ENCODE measurements around the gene TBX1.
"Not testable (repeated sequence)": the region's sequence is repeated elsewhere in the genome, so short reads cannot be mapped to it uniquely, and the experiment has no call there.

TBX1 gene

DNA sequence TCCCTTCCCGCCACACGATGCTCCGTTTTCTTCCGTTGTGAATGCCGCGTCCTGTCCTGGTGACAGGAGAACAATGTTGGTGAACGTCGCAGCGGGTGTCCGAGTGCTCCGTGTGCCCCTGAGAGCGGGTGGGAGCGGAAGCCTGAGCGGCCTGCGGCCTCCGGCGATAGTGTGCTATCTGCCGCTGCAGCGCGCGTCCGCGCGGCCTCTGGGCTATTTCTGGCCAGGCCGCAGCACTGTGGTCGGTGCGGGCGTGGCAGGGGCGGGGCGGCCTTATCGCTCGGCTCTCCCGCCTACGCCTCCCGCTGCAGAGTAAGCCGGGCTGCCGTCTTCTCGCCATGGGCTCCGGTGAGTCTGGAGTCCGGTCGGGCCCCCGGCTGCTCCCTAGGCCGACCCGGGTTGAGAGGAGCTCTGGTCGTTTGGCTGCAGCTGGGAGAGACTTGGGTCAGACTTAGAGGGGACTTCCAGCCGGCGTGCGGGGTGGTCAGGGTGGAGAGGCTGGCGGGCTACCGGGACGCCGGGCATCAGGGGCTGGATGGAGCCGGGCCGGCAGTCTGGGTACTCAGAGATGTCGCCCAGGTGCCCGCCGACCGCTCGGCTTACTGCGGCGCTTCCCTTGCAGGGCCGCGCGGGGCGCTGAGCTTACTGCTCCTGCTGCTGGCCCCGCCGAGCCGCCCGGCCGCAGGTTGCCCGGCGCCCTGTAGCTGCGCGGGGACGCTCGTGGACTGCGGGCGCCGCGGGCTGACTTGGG, 37.2 kb upstream of the TBX1 start, which contains the start of gene GP1BB:
TSS of gene GP1BB (plus strand) at position 308 of the 751 bp plus-strand sequence. CDS start at position 339, 31 bp downstream.
- DNase-seq, result no peak

DNA sequence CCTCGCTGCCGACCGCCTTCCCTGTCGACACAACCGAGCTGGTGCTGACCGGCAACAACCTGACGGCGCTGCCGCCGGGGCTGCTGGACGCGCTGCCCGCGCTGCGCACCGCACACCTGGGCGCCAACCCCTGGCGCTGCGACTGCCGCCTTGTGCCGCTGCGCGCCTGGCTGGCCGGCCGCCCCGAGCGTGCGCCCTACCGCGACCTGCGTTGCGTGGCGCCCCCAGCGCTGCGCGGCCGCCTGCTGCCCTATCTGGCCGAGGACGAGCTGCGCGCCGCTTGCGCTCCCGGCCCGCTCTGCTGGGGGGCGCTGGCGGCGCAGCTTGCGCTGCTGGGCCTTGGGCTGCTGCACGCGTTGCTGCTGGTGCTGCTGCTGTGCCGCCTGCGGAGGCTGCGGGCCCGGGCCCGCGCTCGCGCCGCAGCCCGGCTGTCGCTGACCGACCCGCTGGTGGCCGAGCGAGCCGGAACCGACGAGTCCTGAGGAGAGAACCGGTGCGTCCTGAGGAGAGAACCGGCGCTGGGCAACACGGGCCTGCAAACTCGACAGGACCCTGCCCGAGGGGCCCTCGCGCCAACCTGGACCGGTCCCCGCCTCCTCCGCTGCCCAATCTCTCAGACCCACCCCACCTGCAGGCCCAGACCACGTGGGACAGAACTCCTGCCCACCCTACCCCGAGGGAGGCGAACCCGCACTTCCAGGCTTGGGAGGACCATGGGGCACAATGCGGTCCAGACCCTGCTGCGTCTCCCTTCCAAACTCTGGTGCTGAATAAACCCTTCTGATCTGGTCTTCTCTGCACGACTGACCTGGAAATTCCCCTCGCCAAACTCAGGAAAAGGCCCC, 36.4 kb upstream of the TBX1 start:
- DNase-seq, result no peak

DNA sequence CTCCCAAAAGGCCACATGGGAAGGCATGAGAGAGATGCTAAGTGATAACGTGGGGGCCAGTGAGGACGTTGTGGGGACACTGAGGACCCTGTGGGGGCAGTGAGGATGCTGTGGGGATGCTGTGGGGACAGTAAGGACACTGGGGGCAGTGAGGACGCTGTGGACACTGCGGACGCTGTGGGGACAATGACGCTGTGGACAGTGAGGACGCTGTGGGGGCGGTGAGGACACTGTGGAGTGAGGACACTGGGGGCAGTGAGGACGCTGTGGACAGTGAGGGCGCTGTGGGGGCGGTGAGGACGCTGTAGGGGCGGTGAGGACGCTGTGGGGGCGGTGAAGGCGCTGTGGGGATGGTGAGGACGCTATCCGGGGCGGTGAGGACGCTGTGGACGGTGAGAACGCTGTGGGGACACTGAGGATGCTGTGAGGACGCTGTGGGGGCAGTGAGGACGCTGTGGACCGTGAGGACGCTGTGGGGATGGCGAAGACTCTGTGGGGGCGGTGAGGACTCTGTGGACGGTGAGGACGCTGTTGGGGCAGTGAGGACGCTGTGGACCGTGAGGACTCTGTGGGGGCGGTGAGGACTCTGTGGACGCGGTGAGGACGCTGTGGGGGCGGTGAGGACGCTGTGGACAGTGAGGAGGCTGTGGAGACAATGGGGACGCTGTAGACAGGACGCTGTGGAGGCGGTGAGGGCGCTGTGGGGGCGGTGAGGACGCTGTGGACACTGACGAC, 35.5 kb upstream of the TBX1 start:
- DNase-seq, result no peak

DNA sequence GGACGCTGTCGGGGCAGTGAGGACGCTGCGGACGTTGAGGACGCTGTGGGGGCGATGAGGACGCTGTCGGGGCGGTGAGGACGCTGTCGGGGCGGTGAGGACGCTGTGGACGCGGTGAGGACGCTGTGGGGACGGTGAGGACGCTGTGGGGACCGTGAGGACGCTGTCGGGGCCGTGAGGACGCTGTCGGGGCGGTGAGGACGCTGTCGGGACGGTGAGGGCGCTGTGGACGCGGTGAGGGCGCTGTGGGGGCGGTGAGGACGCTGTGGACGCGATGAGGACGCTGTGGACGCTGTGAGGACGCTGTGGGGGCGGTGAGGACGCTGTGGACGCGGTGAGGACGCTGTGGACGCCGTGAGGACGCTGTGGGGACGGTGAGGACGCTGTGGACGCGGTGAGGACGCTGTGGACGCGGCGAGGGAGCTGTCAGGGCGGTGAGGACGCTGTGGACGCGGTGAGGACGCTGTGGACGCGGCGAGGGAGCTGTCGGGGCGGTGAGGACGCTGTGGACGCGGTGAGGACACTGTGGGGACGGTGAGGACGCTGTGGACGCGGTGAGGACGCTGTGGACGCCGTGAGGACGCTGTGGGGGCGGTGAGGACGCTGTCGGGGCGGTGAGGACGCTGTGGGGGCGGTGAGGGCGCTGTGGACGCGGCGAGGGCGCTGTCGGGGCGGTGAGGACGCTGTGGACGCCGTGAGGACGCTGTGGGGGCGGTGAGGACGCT, 34.4 kb upstream of the TBX1 start:
- not testable (repeated sequence) for DNase-seq

DNA sequence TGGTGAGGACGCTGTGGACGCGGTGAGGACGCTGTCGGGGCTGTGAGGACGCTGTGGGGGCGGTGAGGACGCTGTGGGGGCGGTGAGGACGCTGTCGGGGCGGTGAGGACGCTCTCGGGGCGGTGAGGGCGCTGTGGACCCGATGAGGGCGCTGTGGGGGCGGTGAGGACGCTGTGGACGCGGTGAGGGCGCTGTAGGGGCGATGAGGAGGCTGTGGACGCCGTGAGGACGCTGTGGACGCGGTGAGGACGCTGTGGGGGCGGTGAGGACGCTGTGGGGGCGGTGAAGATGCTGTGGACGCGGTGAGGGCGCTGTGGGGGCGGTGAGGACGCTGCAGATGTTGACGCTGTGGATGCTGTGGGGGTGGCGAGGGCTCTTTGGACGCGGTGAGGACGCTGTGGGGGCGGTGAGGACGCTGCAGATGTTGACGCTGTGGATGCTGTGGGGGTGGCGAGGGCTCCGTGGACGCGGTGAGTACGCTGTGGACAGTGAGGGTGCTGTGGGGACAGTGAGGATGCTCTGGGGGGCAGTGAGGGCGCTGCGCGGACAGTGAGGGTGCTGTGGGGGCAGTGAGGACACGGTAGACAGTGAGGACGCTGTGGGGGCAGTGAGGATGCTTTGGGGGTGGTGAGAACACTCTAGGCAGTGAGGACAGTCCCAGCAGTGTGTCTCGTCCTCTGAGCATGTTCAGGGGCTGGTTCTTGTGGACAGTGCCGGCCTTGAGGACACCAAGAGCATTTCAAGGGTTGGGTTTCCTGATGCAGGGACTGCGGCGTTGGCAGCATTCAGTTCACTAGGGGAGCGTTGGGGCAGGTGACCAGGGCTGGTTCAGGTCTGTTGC, 33.0 kb upstream of the TBX1 start:
- DNase-seq, result no peak

DNA sequence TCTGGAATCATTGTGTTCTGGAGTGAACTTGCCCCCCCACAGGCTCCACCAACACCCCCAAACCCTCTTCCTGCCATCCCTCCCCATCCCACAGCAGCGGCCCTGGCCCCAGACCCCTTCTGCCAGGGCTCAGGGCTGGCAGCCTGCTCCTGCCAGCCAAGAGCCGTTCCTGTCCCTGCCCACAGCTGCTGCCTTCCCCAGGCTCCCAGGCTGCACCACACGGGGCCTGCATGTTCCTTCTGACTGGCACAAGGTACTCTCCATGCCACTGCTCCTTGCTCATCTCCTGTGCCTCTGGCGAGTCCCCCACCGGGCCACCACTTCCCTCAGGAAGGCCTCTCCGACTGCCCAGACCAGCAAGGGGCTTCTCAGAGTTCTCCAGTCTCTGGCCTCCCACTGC, 32.3 kb upstream of the TBX1 start:
- DNase-seq, result no peak

DNA sequence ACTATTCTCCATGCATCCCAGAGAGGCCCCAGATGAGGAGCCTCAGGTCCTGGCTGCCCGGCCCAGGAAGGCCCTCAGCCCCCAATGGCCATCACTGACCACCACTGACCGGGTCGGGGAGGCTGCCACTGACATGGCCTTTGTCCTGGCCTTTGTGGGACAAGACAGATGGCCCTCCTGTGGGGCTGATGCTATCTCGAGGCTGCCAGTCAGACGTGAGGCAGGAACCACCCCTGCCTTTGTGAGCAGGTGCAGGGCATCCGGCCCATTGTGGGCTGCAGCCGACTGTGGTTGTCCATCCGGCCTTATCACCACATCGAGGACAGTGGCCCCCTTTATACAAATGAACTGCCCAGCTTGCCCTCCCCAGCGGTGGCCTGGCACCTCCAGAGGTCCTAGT, 31.7 kb upstream of the TBX1 start:
- no peak for DNase-seq

DNA sequence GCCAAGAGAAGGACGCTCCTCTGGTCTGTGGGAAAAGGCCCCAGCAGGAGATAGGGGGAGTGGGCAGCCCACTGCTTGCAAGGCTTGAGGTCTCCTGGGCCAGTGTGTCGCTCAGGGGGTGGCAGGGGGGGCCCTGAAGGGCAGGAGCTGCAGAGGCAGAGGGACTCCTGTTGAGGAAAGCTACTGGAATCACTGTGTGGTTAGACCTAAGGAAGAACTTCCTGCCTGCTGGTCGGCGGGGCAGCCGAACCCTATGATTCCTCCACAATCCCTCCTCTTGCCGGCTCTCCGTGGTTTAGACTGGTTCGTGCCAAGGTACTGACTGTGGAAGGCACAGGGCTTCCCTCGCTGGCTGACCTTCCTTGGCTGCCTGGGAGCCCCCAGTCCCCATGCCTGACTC, 31.1 kb upstream of the TBX1 start:
- DNase-seq, result no peak

DNA sequence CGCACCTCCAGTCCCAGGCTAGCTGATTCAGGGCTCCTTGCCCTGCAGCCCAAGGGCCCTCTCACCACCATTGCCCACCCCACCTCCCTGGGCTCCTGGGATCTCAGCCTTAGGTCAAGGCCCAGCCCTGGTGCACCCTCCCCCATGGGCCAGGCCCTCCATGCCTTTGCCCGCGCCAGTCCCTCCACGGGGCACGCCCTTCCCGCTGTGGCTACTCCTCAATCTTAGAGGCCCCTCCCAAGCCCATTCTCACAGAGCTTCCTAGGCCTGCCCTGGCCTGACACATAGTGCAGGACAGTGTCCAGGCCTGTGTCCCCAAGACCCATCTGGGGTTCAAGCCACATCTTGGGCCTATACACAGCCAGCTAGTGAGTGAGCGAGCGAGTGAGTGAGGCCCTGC, 30.4 kb upstream of the TBX1 start:
- no peak for DNase-seq

DNA sequence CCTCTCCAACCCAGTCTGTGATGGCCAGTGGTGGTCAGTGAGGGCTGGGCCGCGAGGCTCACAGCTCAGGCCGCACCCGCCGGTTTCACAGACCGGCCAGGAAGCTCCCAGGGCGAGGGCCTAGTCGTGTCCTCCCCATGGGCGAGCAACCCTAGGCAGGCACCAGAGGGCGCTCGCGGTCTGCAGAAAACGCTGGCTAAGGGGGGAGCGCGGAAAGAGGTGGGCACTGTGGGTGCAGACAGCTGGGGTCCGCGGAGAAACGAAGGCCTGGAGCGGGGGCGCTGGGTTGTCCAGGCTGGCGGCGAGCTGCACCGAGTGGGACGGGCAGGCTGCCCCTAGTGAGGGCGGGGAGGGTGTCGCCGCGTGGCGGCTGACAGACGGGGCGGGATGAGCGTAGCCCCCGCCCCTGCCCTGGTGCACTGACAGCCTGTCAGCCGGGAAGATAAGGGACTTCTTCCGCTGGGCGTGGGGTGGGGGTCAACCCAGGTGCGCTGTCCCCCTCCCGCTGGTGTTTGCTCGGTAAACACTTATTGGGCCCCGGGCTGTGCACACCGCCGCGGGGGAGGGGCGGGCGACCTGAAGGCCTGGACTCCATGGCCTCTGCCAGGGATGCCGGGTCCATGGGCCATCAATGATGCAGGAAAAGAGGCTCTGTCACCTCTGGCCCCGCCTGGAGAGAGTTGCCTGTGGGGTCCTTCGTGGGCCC, 29.8 kb upstream of the TBX1 start:
- DNase-seq, result peak; percentile 84

DNA sequence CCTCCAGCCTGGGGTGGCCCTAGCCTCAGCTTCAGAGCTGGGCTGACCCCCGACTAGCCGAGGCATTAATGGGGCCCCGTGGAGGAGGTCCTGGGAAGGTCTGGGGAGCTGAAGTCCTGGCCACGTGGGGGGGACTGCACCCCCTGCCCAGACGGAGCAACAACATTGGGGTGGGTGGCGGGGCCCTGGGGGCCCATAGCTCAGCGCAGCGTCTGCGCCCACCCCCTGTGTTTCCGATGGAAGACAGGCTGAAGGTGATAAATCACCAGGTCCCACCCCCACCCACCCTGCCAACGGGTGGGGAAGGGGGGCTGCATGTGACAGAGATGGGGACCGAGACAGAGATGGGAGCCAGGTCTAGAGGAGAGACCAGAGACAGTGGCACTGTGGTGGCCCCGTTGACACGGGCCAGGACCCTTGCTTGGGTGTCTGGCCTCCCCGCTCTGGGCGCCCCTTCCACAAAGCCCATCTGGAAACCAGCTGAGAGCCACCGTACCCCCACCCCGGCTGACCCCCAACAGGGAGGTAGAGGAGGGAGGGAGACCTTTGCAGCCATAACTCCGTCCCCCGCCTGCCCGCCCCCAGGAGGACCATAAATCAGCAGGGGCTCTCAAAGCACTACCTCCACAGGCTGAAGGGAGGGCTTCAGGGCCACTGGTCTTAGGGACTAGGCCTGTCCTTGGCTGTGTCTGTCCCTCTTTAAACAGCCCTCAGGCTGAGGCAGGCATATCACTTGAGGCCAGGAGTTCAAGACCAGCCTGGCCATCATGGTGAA, 29.0 kb upstream of the TBX1 start:
- DNase-seq, result no peak

DNA sequence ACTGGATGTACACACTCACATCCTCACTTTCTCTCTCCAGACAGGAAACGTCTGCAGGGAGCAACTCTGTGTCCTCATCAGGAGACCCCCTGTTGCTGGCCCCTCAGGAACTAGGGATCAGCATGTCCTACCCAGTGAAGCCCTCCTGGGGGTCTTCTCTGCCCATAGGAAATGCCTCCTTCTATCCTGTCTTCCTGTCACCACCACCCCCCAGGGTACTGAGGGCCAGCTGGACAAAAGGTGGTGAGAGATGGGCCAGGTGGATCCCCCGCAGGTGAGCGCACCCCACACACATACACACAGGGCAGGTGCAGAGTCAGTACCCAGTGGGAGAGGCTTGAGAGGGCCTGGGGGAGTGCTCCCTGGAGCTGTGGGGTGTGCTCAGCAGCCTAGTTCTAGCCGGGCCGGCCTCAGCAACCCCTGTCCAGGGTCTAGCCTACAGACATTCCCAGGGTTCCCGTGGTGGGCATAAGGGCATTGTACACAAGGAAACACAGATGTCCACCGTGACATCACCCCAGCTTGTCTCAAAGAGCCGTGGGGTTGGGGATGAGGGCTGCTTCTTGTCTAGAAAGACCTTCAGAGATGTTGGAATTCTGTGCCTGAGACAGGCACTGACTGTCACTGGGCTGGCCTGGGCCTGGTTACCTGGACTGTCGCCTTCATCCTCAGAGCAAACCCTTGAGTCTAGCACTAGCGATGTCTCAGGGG, 28.0 kb upstream of the TBX1 start:
- no peak for DNase-seq

DNA sequence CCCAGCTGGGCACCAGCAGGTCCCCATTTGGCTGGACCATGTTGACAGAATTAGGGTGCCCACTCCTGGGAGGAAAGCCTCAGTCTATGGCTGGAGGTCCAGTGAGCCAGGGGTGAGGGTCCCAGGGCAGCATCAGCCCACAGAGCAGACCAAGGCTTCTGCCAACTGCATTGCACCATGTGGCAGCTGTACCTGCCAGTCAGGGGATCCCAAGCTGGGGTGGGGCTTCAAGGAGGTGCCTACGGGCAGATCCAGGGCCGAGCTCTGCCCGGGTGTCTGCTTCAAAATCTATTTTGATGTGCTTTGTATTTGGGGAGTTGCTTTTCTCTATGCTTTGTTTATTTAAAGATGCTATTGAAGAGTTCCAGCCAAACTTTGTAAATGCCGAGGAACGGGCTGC, 26.8 kb upstream of the TBX1 start:
- no peak for DNase-seq

DNA sequence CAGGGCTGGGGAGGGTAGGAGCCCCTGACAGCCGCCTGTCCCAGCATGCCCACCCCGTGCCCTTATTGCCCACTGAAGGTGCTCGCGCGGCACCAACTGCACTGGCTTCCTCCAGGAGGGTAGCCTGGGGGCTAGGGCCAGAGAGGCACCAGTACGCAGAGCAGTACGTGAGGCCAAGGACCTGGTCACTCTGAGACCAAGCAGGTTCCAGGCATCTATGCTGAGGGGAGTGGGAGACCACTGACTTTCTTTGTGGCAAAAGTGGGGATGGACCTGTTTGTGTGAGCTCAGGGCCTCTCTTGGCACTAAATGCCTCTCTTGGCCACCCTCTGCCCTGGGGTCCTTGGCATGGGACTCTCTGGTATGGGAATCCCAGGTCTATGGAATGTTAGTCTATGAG, 26.4 kb upstream of the TBX1 start:
- no peak for DNase-seq

DNA sequence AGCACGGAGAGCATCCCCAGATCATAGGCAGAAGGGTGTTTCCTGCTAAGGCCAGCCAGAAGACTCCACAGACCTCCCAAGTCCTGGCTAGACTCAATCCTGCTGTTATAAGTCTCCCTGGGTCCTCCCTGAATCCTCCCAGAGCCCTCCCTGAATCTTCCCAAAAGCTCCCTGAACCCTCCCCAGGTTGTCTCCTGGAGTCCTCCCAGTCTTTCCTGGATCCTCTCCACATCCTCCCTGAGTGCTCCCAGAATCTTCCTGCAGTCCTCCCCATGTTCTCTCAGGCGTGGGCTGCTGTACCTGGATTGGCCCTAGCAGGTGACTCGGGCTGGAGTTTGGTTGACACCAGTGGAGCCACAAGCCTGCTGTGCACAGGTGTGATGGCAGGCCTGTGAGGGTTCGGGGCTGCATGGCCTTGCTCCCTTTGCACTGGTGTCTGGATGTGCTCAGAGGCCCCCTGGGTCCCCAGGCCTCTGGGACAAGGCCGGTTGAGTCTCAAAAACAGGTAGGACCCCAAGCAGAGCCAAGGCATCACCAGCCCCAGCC, 25.7 kb upstream of the TBX1 start:
- DNase-seq, result no peak

DNA sequence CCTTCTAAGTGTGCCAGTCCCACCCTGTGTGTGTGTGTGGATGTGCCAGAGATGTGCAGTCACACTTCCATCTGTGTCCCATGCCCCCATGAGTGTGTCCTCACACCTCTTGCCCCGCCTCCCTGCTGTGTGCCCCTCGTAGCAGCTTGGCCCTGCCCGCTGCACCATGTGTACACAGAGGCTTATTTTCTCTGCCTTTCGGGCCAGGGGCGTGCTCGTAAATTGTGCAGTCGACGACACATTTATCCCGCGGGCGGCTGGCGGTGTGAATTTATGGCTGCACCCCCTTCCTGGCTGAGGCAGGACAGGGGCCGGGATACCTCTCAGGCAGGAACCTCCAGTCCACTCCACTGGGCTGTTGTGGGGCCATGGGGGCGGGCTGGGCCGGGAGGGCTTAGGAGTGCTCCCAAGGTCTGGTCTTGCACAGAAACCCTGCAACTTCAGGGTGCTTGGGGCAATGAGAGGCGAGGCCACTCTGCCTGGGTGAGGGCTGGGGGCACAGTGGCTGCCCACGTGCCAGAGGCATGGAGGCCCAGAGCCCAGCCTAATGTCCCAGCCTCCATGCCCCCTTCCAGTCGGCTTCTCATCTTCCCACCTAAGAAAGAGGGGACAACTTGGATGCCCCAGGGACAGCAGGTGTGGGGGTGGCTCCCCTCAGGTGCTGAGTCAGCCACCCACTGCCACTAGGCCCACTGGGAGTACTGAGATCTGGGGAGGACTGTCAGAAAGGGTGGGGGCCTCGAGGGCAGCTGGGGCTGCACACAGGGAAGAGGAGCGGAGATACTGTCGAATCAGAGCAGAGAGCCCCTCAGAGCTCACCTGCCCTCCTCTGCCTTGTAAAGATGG, 24.7 kb upstream of the TBX1 start:
- DNase-seq, result no peak

DNA sequence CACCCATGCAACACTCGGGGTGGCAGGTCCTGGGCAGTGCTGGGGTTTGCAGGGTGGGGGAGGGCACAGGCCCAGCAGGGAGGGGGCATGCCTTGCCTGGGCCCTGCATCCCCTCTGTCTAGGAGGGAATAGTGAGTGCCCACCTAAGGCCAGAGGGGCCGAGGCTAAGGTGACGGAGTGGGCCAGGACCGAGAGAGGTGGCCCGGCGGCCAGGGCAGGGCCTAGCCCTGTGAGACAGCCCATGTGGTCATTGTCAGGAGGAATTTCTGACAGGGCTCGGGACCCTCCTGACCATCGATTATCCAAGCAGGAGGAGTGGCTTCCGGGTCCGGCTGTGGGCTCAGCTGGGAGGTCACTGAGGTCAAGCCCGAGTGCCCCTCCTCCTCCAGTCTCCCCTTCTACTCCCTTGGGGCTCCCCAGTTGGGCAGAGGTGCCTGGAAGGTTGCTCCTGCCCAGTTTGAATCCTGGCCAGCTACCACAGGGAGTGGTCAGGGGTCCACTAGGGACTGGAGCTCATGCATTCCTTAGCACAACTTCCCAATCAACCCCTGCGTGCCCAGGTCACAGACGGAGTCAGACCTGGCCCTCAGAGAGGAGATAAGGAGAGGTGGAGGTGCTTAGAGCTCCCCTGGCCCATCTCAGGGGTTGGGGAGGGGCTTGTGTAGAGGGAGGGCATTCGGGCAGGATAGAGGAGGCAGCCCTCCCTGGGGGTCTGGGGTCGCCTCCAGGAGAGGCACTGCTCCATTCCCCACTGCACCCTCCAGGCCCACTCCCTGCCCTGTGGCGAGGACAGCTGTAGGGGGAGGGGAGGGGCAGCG, 22.5 kb upstream of the TBX1 start:
- no peak for DNase-seq
